HG03521 (cell line): ENCODE results near the gene ALOX15.
"Not testable (repeated sequence)": the region's sequence is repeated elsewhere in the genome, so short reads cannot be mapped to it uniquely, and the experiment has no call there.

Experiments
- ATAC-seq: cut with Tn5 transposase; IDR thresholded peaks from one replicate; pipeline ENCODE4 v1.9.1; 2021; ENCODE audit warnings: mild to moderate bottlenecking, moderate library complexity; ENCODE audit not compliant: unreplicated experiment

Gene ALOX15

GRCh38 chr17:4641297-4642195 lies at the start of gene ALOX15:
TSS of gene ALOX15 (minus strand) at chr17:4641678. CDS start at chr17:4641651, 27 bp downstream.
- no peak for ATAC-seq

GRCh38 chr17:4690745-4691144 lies 49.3 kb upstream of the ALOX15 start:
- ATAC-seq = no peak

GRCh38 chr17:4689872-4690271 lies 48.4 kb upstream of the ALOX15 start:
- not testable (repeated sequence) for ATAC-seq

- ATAC-seq = not testable (repeated sequence)
Measured at GRCh38 chr17:4683739-4684138, 42.3 kb upstream of the ALOX15 start.

GRCh38 chr17:4679658-4680057 lies 38.2 kb upstream of the ALOX15 start:
- ATAC-seq = no peak

GRCh38 chr17:4678448-4679026 lies 37.1 kb upstream of the ALOX15 start:
- ATAC-seq = no peak

- no peak for ATAC-seq
Measured at GRCh38 chr17:4676791-4677190, 35.3 kb upstream of the ALOX15 start.

GRCh38 chr17:4675791-4676190 lies 34.3 kb upstream of the ALOX15 start:
- ATAC-seq = no peak

- no peak for ATAC-seq
Measured at GRCh38 chr17:4674685-4674998, 33.2 kb upstream of the ALOX15 start.

GRCh38 chr17:4673986-4674684 lies 32.7 kb upstream of the ALOX15 start:
- no peak for ATAC-seq

GRCh38 chr17:4673169-4673568 lies 31.7 kb upstream of the ALOX15 start:
- no peak for ATAC-seq

GRCh38 chr17:4672751-4673150 lies 31.3 kb upstream of the ALOX15 start:
- no peak for ATAC-seq

GRCh38 chr17:4672055-4672630 lies 30.7 kb upstream of the ALOX15 start:
- ATAC-seq = no peak

- ATAC-seq = no peak
Measured at GRCh38 chr17:4667166-4667565, 25.7 kb upstream of the ALOX15 start.

GRCh38 chr17:4666296-4666695 lies 24.8 kb upstream of the ALOX15 start:
- no peak for ATAC-seq

GRCh38 chr17:4665027-4665426 lies 23.5 kb upstream of the ALOX15 start:
- no peak for ATAC-seq

- ATAC-seq = no peak
Measured at GRCh38 chr17:4664230-4664629, 22.8 kb upstream of the ALOX15 start.

- ATAC-seq = no peak
Measured at GRCh38 chr17:4663711-4664110, 22.2 kb upstream of the ALOX15 start.

GRCh38 chr17:4658478-4659305 lies 17.2 kb upstream of the ALOX15 start:
- no peak for ATAC-seq

- no peak for ATAC-seq
Measured at GRCh38 chr17:4657678-4658077, 16.2 kb upstream of the ALOX15 start.

GRCh38 chr17:4655933-4656332 lies 14.5 kb upstream of the ALOX15 start:
- ATAC-seq = not testable (repeated sequence)
